HEK293T (cell line): Measurements from ENCODE around the gene VPS50.

Source experiments
- CTBP1 ChIP-seq: fragments of 450-650 bp; IDR thresholded peaks from 2 replicates; pipeline ENCODE4 v1.6.1; 2016; ENCODE audit warnings: borderline replicate concordance
- ELF4 ChIP-seq: fragments of 450-650 bp; IDR thresholded peaks from 2 replicates; pipeline ENCODE4 v1.6.1; 2017; ENCODE audit warnings: antibody characterized with exemption
- FOXA1 ChIP-seq: fragments of 450-650 bp; IDR thresholded peaks from 2 replicates; pipeline ENCODE4 v1.6.1; 2016; ENCODE audit warnings: mild to moderate bottlenecking
- FOXM1 ChIP-seq: fragments of 450-650 bp; IDR thresholded peaks from 2 replicates; pipeline ENCODE4 v1.6.1; 2017; ENCODE audit warnings: mild to moderate bottlenecking, borderline replicate concordance
- HDGF ChIP-seq: fragments of 450-650 bp; IDR thresholded peaks from 2 replicates; pipeline ENCODE4 v1.6.1; 2017; ENCODE audit warnings: antibody characterized with exemption, borderline replicate concordance
- SP1 ChIP-seq: fragments of 450-650 bp; IDR thresholded peaks from 2 replicates; pipeline ENCODE4 v1.6.1; 2017
- SUZ12 ChIP-seq: fragments of 450-650 bp; IDR thresholded peaks from 2 replicates; pipeline ENCODE4 v1.6.1; 2016; ENCODE audit warnings: mild to moderate bottlenecking
- ZNF384 ChIP-seq: fragments of 450-650 bp; IDR thresholded peaks from 2 replicates; pipeline ENCODE4 v1.6.1; 2016

- no peak for TF ChIP-seq CTBP1
- no peak for TF ChIP-seq ZNF384
- TF ChIP-seq FOXA1 = no peak
- TF ChIP-seq SUZ12 = no peak
- TF ChIP-seq SP1 = no peak
- TF ChIP-seq ELF4 = no peak
- TF ChIP-seq HDGF = no peak
- no peak for TF ChIP-seq FOXM1
These were observed 146.1 kb downstream of the VPS50 start for GRCh38 chr7:93378131-93378760.
